ENCODE measurements around the gene RARRES1. TPM values are rescaled to one million over a fixed set of nuclear protein-coding genes. Genes with fewer than 3 reads are reported as not detected.

RARRES1 gene
- total RNA-seq, 2 donors from 2014 or later = 3.0 to 18.4 TPM

DNA sequence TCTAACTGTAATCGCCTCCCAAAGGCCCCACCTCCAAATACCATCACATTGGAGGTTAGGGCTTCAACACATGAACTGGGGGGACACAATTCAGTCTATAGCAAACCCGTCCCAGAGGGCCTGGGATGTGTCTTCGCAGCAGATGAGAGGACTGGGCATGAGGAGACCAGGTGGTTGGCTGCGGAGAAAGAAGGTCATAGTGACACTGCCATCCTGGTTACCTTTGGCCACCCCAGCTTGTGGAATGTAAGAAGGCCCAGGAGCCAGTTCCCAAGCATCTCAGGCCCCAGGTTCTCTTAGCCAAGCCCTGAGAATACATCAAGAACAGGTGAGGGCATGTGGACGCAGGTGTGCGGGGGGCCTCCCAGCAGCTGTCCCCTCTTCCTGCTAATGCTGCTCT lies 6.4 kb upstream of the RARRES1 start:
- Histone ChIP-seq H3K27ac (no peak overlapping the region), H3K4me3 (no peak overlapping the region), H3K36me3 (replicated peaks in 1 of 2; ENCODE audit: insufficient read depth in 1 of 2, low read depth in 2 of 2) (no peaks in the 10 kb centered on the region), H3K27me3 (no peaks in the 10 kb centered on the region), H3K9me3 (peaks cover 0 to 6% (median 0%) of the 10 kb centered on the region in 3 donors), H3K4me1 (no peaks in the 10 kb centered on the region)
- intact Hi-C loops (cut with DNase I) = loop anchor here (5.0 kb wide), 1 partner anchor 44 kb away; no protein-coding TSS in a partner anchor
- TF ChIP-seq POLR2A (IDR thresholded peaks at IDR 0.05) = no peak
- TF ChIP-seq, protein P1, sequence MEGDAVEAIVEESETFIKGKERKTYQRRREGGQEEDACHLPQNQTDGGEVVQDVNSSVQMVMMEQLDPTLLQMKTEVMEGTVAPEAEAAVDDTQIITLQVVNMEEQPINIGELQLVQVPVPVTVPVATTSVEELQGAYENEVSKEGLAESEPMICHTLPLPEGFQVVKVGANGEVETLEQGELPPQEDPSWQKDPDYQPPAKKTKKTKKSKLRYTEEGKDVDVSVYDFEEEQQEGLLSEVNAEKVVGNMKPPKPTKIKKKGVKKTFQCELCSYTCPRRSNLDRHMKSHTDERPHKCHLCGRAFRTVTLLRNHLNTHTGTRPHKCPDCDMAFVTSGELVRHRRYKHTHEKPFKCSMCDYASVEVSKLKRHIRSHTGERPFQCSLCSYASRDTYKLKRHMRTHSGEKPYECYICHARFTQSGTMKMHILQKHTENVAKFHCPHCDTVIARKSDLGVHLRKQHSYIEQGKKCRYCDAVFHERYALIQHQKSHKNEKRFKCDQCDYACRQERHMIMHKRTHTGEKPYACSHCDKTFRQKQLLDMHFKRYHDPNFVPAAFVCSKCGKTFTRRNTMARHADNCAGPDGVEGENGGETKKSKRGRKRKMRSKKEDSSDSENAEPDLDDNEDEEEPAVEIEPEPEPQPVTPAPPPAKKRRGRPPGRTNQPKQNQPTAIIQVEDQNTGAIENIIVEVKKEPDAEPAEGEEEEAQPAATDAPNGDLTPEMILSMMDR (IDR thresholded peaks at IDR 0.05) = no peak
- no peak for ATAC-seq
- WGBS, 2 donors = 91 to 93% methylated on average over 6 of the region's 6 CpGs
- DNase-seq = no peak

DNA sequence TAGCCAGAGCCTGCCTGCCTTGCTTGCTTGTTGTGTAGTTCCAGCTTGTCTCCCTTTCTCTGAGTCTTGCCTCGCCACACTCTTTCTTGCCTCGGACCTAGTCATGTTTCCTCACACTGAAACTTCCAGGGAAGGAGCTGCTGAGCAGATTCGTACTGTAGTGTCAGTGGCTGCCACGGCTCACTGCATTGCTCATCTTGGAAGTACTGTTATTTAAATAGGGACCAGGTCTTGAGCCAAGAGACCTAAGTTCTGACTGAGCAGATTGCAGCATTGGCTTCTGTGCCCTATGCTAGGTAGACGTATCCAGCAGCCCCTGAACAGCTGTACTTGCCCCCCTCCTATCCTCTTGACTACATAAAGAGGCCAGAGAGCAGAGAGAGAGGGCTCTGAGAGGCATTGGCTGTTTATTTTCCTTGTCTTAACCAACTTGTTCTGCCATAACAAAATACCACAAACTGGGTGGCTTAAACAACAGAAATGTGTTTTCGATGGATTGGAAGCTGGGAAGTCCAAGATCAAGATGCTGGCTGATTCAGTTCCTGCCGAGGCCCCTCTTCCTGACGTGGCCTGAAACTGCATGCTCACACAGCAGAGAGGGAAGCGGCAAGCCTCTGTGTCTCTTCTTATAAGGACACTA lies 5.8 kb upstream of the RARRES1 start:
- TF ChIP-seq, protein P1 (IDR thresholded peaks at IDR 0.05) = no peak
- TF ChIP-seq POLR2A (IDR thresholded peaks at IDR 0.05) = no peak
- Histone ChIP-seq H3K9me3 (peaks cover 0 to 6% (median 0%) of the 10 kb centered on the region in 3 donors), H3K27me3 (no peaks in the 10 kb centered on the region), H3K4me3 (no peak overlapping the region), H3K36me3 (replicated peaks in 1 of 2; ENCODE audit: insufficient read depth in 1 of 2, low read depth in 2 of 2) (no peaks in the 10 kb centered on the region), H3K27ac (no peak overlapping the region), H3K4me1 (no peaks in the 10 kb centered on the region)
- intact Hi-C loops (cut with DNase I) = loop anchor here (5.0 kb wide), 1 partner anchor 44 kb away; no protein-coding TSS in a partner anchor
- ATAC-seq = no peak
- DNase-seq = no peak
- WGBS, 2 donors = 89 to 94% methylated on average over 9 of the region's 9 CpGs

DNA sequence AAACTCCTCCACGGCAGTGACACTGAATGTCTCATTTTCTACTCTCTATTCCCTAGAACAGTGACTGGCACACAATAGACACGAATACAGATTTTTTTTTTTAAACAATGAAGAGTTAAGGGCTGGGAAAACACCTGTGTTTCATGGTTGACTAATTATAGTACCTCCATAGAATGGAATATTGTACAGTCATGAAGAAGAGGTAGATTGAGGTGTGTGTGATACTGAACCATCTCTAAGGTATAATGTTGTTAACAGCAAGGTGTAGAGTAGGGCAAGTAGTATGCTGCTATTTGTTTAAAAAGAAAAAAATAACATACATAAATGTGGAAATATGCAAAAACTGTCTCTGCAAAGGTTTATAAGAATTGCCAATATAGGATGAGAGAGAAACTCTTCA lies 5.2 kb upstream of the RARRES1 start:
- DNase-seq = no peak
- Histone ChIP-seq H3K27me3 (no peaks in the 10 kb centered on the region), H3K9me3 (peaks cover 0 to 6% (median 0%) of the 10 kb centered on the region in 3 donors), H3K27ac (no peak overlapping the region), H3K4me1 (peaks cover 4% of the 10 kb centered on the region), H3K4me3 (no peak overlapping the region), H3K36me3 (replicated peaks in 1 of 2; ENCODE audit: insufficient read depth in 1 of 2, low read depth in 2 of 2) (no peaks in the 10 kb centered on the region)
- no peak for ATAC-seq
- 91 to 94% methylated on average over 2 of the region's 2 CpGs for WGBS, 2 donors
- intact Hi-C loops (cut with DNase I) = loop anchor here (5.0 kb wide), 1 partner anchor 45 kb away; no protein-coding TSS in a partner anchor
- no peak for TF ChIP-seq POLR2A (IDR thresholded peaks at IDR 0.05)

DNA sequence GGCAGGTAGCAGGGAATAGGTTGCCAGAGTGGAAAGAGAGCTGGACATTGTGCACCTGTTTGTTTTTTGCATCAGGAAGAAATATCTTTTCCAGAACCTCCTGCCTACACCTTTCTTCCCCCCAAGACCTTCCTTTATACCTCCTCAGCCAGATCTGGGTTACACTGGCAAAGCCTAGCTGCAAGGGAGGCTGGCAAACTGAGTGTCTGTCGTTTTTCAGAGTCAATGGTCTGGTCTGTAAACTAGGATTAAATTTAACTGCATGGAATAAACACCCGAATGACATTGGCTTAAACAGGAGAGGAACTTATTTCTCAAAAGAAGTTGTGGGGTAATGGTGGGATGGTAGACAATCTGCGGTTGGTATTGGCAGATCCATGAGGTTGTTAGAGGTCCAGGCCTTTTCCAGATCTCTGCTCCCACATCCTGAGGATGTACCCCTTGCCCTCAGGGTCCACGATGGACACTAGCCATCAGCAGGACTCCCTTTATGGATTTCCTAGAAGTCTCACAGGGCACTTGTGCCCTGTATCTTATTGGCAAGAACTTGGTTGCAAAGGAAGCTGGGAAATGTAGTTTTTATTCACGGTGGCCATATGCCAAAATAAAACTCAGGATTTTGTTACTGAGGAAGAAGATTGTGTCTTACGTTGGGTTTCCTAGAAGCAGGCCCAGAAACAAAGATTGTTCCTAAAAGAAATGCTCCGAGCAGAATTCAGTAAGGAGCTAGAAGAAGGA lies 3.2 kb upstream of the RARRES1 start:
- intact Hi-C loops (cut with DNase I) = loop anchor here (5.0 kb wide), 1 partner anchor 47 kb away; no protein-coding TSS in a partner anchor
- WGBS, 2 donors = 78 to 85% methylated on average over 7 of the region's 7 CpGs
- no peak overlapping the region for H3K4me3 ChIP-seq
- ATAC-seq (no peak), DNase-seq (no peak)
- peaks cover 0 to 6% (median 0%) of the 10 kb centered on the region in 3 donors for H3K9me3 ChIP-seq
- peaks cover 16% of the 10 kb centered on the region for H3K4me1 ChIP-seq
- H3K36me3 ChIP-seq (replicated peaks in 1 of 2; ENCODE audit: insufficient read depth in 1 of 2, low read depth in 2 of 2) = no peaks in the 10 kb centered on the region
- H3K27ac ChIP-seq = no peak overlapping the region
- H3K27me3 ChIP-seq = no peaks in the 10 kb centered on the region
- no peak for TF ChIP-seq POLR2A (IDR thresholded peaks at IDR 0.05)
- TF ChIP-seq, protein P1 (IDR thresholded peaks at IDR 0.05) = no peak

DNA sequence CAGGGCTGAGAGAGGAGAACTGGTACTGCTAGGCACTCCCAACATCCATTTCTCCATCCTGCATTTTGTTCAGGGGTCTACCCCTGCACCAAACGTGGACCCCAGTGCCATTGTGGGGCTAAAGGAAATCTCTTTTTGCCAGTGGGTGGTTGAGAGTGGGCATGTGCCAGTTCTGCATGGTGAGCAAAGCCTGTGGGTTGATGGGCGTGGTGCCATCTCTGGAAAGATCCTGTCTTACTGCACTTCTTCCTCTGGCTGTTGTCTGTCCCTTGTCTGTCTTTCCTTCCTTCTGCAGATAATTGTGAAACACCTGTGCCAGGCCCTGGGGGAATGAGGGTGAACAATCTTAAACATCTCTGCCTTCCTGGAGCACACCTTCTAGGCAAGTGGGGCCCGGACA lies 1.4 kb upstream of the RARRES1 start:
- Histone ChIP-seq H3K9me3 (peaks cover 0 to 6% (median 0%) of the 10 kb centered on the region in 3 donors), H3K27ac (no peak overlapping the region), H3K36me3 (replicated peaks in 1 of 2; ENCODE audit: insufficient read depth in 1 of 2, low read depth in 2 of 2) (no peaks in the 10 kb centered on the region), H3K4me1 (peaks cover 16% of the 10 kb centered on the region), H3K4me3 (no peak overlapping the region), H3K27me3 (no peaks in the 10 kb centered on the region)
- TF ChIP-seq, protein P1 (IDR thresholded peaks at IDR 0.05) = no peak
- TF ChIP-seq POLR2A (IDR thresholded peaks at IDR 0.05) = no peak
- 80 to 84% methylated on average over 3 of the region's 3 CpGs for WGBS, 2 donors
- intact Hi-C loops (cut with DNase I) = no loop called here
- DNase-seq (no peak), ATAC-seq (no peak)
